Measurements from ENCODE around the gene TRMU.
A peak's percentile ranks its signal among the peaks of the same experiment; 100 is the strongest.

TRMU gene

DNA sequence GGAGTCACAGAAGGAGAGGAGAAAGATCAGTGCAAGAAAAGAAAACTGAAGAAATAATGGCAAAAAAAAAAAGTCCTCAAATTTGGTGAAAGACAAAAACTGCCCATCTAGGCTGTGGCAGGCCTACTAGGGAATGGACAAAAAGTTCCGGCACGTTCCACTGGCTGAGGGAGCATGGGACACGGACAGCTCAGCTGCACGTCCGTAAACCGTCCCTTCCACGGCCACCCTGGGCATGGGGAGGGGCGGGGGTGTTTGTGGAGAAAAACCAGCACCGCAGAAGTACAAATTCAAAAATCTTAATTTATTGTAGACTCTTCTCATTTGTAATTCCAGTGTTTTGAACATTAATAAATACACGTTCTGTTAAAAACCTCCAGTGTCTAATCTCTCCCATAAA lies 25.4 kb downstream of the TRMU start:
- Histone ChIP-seq H3K9me3 (ENCODE audit: control insufficient read depth, low read length) (no peaks in the 10 kb centered on the region), H3K27me3 (replicated peaks; ENCODE audit: control insufficient read depth, insufficient read depth, low read length) (peaks cover 15% of the 10 kb centered on the region), H3K9ac (ENCODE audit: low read length) (no peak overlapping the region), H3K4me3 (ENCODE audit: low read length) (no peak overlapping the region), H3K36me3 (ENCODE audit: control insufficient read depth, insufficient read depth, low read length, severe bottlenecking) (peaks cover 14% of the 10 kb centered on the region), H3K4me1 (ENCODE audit: control insufficient read depth, insufficient read depth, low read length) (peaks cover 8% of the 10 kb centered on the region)
- no peak for DNase-seq (ENCODE audit: low read depth)

DNA sequence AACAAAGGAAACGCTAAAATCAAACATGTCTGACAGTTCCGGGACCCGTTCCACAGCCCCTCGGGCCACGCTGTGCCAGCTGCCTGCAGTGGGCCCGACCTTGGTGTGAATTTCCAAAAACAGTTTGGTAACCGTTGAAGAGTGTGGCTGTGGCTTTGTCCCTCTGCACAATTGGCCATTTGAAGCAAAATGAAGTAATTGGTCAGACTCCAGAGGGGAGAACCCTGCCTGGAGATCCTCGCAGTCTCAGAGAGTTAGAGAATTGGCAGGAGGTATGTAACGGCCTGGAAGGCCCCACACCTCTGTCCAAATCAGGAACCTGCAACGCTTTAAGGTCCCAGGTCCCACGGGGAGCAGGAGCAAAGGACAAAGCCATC lies 26.3 kb downstream of the TRMU start:
- no peak for DNase-seq (ENCODE audit: low read depth)
- peaks cover 6% of the 10 kb centered on the region for H3K36me3 ChIP-seq (ENCODE audit: control insufficient read depth, insufficient read depth, low read length, severe bottlenecking)

GRCh38 chr22:46362203-46362933 lies 26.9 kb downstream of the TRMU start:
- no peak overlapping the region for H3K9ac ChIP-seq (ENCODE audit: low read length)
- H3K27me3 ChIP-seq (replicated peaks; ENCODE audit: control insufficient read depth, insufficient read depth, low read length): peaks cover 21% of the 10 kb centered on the region
- peaks cover under 1% of the 10 kb centered on the region for H3K36me3 ChIP-seq (ENCODE audit: control insufficient read depth, insufficient read depth, low read length, severe bottlenecking)
- peaks cover 8% of the 10 kb centered on the region for H3K4me1 ChIP-seq (ENCODE audit: control insufficient read depth, insufficient read depth, low read length)
- DNase-seq (ENCODE audit: low read depth): no peak
- H3K4me3 ChIP-seq (ENCODE audit: low read length): no peak overlapping the region
- H3K9me3 ChIP-seq (ENCODE audit: control insufficient read depth, low read length): no peaks in the 10 kb centered on the region

More for the DNA sequence above, 26.3 kb downstream of the TRMU start:
- no peak overlapping the region for H3K4me3 ChIP-seq (ENCODE audit: low read length)
- peaks cover 15% of the 10 kb centered on the region for H3K27me3 ChIP-seq (replicated peaks; ENCODE audit: control insufficient read depth, insufficient read depth, low read length)
- H3K9ac ChIP-seq (ENCODE audit: low read length): no peak overlapping the region
- H3K4me1 ChIP-seq (ENCODE audit: control insufficient read depth, insufficient read depth, low read length): peaks cover 8% of the 10 kb centered on the region
- H3K9me3 ChIP-seq (ENCODE audit: control insufficient read depth, low read length): no peaks in the 10 kb centered on the region

DNA sequence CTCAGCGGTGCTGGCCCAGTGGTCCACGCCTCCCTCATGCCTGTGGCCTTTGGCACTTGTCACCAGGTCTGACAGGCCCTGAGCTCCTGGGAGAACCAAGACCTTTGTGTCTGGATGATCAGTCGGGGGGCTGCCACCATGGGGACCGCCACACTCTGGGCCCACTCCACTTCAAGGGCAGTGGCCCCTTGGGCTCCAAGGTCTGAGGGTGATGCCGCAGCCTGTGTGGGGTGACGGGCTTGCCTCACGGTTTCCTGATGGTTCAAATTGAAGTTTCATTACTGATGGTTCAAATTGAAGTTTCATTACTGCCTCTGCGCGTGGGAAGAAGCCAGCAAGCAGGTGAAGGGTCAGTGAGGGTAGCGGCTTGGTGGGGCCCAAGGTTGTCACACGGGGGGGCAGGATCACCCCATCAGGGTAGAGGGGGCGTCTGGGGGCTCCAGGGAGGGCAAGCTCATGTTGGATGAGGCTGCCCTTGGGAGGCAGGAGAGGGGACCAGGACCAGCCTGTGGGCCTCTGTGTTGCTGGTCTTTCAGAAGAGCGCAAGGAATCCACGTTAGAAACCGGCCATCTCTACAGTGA lies 27.5 kb downstream of the TRMU start:
- H3K4me1 ChIP-seq (ENCODE audit: control insufficient read depth, insufficient read depth, low read length): peaks cover 8% of the 10 kb centered on the region
- no peak overlapping the region for H3K4me3 ChIP-seq (ENCODE audit: low read length)
- no peaks in the 10 kb centered on the region for H3K36me3 ChIP-seq (ENCODE audit: control insufficient read depth, insufficient read depth, low read length, severe bottlenecking)
- no peaks in the 10 kb centered on the region for H3K9me3 ChIP-seq (ENCODE audit: control insufficient read depth, low read length)
- no peak for DNase-seq (ENCODE audit: low read depth)
- H3K27me3 ChIP-seq (replicated peaks; ENCODE audit: control insufficient read depth, insufficient read depth, low read length): peaks cover 27% of the 10 kb centered on the region
- H3K9ac ChIP-seq (ENCODE audit: low read length): no peak overlapping the region

- Histone ChIP-seq H3K36me3 (ENCODE audit: control insufficient read depth, insufficient read depth, low read length, severe bottlenecking) (no peaks in the 10 kb centered on the region), H3K4me1 (ENCODE audit: control insufficient read depth, insufficient read depth, low read length) (peaks cover 8% of the 10 kb centered on the region), H3K4me3 (ENCODE audit: low read length) (no peak overlapping the region), H3K27me3 (replicated peaks; ENCODE audit: control insufficient read depth, insufficient read depth, low read length) (peaks cover 34% of the 10 kb centered on the region), H3K9me3 (ENCODE audit: control insufficient read depth, low read length) (no peaks in the 10 kb centered on the region), H3K9ac (ENCODE audit: low read length) (no peak overlapping the region)
- DNase-seq (ENCODE audit: low read depth): no peak
Measured at GRCh38 chr22:46363611-46364321, 28.3 kb downstream of the TRMU start.

GRCh38 chr22:46364341-46365165 lies 29.0 kb downstream of the TRMU start:
- no peak for DNase-seq (ENCODE audit: low read depth)
- Histone ChIP-seq H3K27me3 (replicated peaks; ENCODE audit: control insufficient read depth, insufficient read depth, low read length) (peaks cover 34% of the 10 kb centered on the region), H3K9ac (ENCODE audit: low read length) (no peak overlapping the region), H3K9me3 (ENCODE audit: control insufficient read depth, low read length) (no peaks in the 10 kb centered on the region), H3K4me3 (ENCODE audit: low read length) (no peak overlapping the region), H3K36me3 (ENCODE audit: control insufficient read depth, insufficient read depth, low read length, severe bottlenecking) (no peaks in the 10 kb centered on the region), H3K4me1 (ENCODE audit: control insufficient read depth, insufficient read depth, low read length) (peaks cover 8% of the 10 kb centered on the region)

- no peaks in the 10 kb centered on the region for H3K9me3 ChIP-seq (ENCODE audit: control insufficient read depth, low read length)
- no peak overlapping the region for H3K4me3 ChIP-seq (ENCODE audit: low read length)
- H3K4me1 ChIP-seq (ENCODE audit: control insufficient read depth, insufficient read depth, low read length): peaks cover 8% of the 10 kb centered on the region
- no peaks in the 10 kb centered on the region for H3K36me3 ChIP-seq (ENCODE audit: control insufficient read depth, insufficient read depth, low read length, severe bottlenecking)
- H3K27me3 ChIP-seq (replicated peaks; ENCODE audit: control insufficient read depth, insufficient read depth, low read length): peaks cover 34% of the 10 kb centered on the region
- H3K9ac ChIP-seq (ENCODE audit: low read length): no peak overlapping the region
- DNase-seq (ENCODE audit: low read depth): no peak
Measured at GRCh38 chr22:46365166-46365624, 29.7 kb downstream of the TRMU start.

GRCh38 chr22:46366327-46366731 lies 30.8 kb downstream of the TRMU start:
- H3K9me3 ChIP-seq (ENCODE audit: control insufficient read depth, low read length): no peaks in the 10 kb centered on the region
- H3K9ac ChIP-seq (ENCODE audit: low read length): no peak overlapping the region
- DNase-seq (ENCODE audit: low read depth): no peak
- peaks cover 8% of the 10 kb centered on the region for H3K4me1 ChIP-seq (ENCODE audit: control insufficient read depth, insufficient read depth, low read length)
- H3K36me3 ChIP-seq (ENCODE audit: control insufficient read depth, insufficient read depth, low read length, severe bottlenecking): no peaks in the 10 kb centered on the region
- H3K27me3 ChIP-seq (replicated peaks; ENCODE audit: control insufficient read depth, insufficient read depth, low read length): peaks cover 45% of the 10 kb centered on the region
- H3K4me3 ChIP-seq (ENCODE audit: low read length): no peak overlapping the region

GRCh38 chr22:46366801-46367706 lies 31.5 kb downstream of the TRMU start:
- H3K9ac ChIP-seq (ENCODE audit: low read length): no peak overlapping the region
- no peak for DNase-seq (ENCODE audit: low read depth)
- peaks cover 50% of the 10 kb centered on the region for H3K27me3 ChIP-seq (replicated peaks; ENCODE audit: control insufficient read depth, insufficient read depth, low read length)
- no peaks in the 10 kb centered on the region for H3K9me3 ChIP-seq (ENCODE audit: control insufficient read depth, low read length)
- H3K4me1 ChIP-seq (ENCODE audit: control insufficient read depth, insufficient read depth, low read length): peaks cover 6% of the 10 kb centered on the region
- H3K36me3 ChIP-seq (ENCODE audit: control insufficient read depth, insufficient read depth, low read length, severe bottlenecking): no peaks in the 10 kb centered on the region
- no peak overlapping the region for H3K4me3 ChIP-seq (ENCODE audit: low read length)

DNA sequence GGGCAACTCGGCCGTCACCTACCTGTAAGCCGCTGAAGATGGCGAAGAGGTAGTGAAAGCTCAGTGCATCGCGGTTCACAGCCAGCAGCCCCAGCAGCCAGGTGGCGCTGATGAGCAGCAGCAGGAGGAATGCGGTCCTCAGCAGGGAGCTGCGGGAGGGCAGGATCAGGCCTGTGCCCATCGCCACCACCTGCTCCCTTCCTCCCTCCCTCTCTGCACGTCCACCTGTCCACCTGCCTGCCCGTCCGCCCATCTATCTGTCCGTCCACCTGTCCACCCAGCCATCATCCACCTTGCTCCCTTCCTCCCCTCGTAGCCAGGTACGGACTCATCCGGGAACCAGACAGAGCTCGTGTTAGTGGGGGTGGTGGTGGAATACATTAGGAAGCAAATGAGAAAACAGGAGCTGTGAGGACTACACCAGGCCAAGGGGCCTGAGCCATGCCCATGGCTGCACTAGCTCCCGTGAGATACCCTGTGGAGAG lies 32.2 kb downstream of the TRMU start:
- H3K4me1 ChIP-seq (ENCODE audit: control insufficient read depth, insufficient read depth, low read length): no peaks in the 10 kb centered on the region
- no peak overlapping the region for H3K4me3 ChIP-seq (ENCODE audit: low read length)
- no peak overlapping the region for H3K9ac ChIP-seq (ENCODE audit: low read length)
- no peaks in the 10 kb centered on the region for H3K36me3 ChIP-seq (ENCODE audit: control insufficient read depth, insufficient read depth, low read length, severe bottlenecking)
- H3K9me3 ChIP-seq (ENCODE audit: control insufficient read depth, low read length): no peaks in the 10 kb centered on the region
- H3K27me3 ChIP-seq (replicated peaks; ENCODE audit: control insufficient read depth, insufficient read depth, low read length): peaks cover 53% of the 10 kb centered on the region
- peak; percentile 69 for DNase-seq (ENCODE audit: low read depth)
